NCI-H446 (cell line): Measurements from ENCODE around the gene MTAP.

Source experiments
- DNase-seq, 2 experiments: peaks; one replicate each; lab custom pipeline; 2025; lab: John Stamatoyannopoulos, UW

MTAP gene

DNA sequence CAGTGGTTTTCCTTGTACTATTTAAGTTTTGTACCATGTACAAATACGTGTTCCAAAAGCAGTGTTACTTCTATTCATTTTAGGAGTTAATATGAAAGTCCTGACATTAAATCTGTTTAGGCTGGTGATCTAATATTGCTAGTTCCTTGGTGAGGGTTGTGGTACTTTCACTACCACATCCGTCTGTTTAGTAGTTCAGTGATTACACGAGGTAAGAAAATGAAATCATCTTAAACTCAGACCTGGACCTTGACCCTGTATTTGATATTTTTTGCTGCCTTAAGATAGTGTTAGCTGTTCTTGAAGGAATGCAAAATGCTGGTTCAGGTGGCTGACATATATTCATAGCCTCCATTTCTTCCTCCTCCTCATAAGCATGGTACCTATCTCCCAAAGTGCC, 50.3 kb downstream of the MTAP start:
- DNase-seq = no peak

DNA sequence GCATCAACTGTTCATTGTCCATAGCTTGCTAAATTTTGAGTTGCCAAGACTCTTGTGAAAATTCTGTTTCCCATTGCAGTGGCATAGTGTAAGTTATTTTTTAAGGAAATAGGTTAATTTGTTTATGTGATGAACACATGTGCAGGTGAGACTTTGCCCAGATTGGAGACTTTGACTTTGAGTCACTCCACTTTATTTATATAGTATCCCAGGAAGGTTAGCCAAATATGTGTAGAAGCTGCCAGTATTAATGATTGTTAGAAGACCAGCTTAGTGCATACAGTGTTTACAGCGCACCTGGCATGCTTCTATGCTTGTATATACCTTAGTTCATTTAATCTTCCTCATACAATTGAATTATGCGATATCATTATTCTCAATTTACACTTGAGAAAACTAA, 51.0 kb downstream of the MTAP start:
- no peak for DNase-seq

DNA sequence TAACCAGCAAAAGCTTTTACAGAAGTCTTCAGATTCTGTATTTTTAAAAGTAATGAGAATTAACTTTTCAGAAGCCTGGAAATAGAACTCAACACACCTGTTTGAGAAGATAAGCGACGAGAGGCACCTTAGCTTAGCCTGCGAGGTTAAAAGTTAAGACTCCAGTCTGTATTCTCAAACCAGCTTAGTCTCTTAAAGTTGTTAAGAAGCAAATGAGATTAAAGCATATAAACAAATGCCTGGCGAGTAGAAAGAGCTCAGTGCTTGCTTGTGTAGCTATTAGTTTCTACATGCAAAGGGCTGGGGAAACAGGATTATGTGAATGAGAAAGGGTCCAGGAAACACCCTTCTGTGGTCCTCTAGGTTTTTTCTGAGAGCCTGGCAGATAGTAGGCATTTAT, 51.7 kb downstream of the MTAP start:
- no peak for DNase-seq

DNA sequence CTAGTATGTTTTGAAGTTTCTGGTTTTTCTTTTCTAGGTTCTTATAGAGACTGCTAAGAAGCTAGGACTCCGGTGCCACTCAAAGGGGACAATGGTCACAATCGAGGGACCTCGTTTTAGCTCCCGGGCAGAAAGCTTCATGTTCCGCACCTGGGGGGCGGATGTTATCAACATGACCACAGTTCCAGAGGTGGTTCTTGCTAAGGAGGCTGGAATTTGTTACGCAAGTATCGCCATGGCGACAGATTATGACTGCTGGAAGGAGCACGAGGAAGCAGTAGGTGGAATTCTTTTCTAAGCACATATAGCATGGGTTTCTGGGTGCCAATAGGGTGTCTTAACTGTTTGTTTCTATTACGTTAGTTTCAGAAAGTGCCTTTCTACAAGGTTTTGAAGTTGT, 52.2 kb downstream of the MTAP start:
- DNase-seq = no peak

DNA sequence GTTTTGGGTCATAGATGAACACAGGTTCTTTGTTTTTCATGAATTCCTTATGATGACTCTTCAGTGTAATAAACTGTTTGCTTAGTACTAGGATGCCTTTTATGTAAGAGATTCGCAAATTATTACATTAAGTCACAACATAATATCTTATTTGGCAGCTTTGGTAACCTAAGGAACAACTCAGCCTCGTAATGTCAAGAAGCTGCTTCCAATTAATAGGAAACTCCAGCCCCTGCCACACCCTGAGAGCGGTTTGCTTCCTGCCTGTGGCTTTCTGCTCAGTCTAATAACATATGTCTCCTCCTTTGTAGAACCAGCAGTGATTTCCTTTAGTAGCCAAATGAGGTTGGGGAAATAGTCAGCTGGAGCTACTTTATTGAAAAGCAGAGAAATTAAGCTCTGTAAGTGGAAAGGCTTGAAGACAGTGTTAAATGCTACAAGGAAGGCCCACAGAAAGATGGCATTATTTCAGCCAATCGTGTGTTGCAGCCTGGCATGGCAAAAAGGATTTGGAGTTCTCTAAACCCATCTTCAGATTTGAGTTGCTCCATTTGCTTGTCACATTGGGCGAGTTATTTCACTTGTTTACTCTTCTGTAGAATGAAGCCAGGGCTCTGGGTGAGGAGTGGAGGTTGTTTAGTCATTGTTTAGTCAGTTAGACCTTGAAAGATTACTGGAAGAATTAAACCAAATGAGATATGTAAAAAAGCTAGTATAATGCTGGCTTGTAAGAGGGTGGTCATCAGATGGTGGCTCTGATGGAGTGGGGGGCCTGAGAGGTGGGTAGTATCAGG, 54.1 kb downstream of the MTAP start:
- DNase-seq = no peak

DNA sequence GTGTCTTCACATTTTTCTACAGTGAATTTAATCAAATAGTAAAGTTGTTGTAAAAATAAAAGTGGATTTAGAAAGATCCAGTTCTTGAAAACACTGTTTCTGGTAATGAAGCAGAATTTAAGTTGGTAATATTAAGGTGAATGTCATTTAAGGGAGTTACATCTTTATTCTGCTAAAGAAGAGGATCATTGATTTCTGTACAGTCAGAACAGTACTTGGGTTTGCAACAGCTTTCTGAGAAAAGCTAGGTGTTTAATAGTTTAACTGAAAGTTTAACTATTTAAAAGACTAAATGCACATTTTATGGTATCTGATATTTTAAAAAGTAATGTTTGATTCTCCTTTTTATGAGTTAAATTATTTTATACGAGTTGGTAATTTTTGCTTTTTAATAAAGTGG, 60.4 kb downstream of the MTAP start:
- no peak for DNase-seq

DNA sequence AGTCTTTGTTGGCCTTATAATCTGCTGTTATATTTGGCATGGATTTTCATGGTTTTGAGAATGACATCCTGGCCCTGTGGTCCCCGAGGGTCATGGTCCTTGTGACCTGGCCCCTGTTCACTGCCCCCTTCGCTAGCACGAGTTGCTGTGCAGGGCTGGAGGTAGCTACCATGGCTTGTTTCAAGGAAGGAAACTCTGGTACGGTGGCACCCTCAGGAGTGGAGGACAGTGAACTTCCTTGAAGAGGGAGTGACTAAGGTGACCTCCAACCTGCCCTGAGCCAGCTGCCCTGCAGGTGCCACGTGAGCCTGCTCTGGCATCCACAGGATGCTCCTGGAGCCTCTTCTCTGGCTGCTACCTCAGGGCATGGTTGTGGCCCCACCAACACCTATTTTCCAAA, 62.1 kb downstream of the MTAP start:
- DNase-seq = no peak

DNA sequence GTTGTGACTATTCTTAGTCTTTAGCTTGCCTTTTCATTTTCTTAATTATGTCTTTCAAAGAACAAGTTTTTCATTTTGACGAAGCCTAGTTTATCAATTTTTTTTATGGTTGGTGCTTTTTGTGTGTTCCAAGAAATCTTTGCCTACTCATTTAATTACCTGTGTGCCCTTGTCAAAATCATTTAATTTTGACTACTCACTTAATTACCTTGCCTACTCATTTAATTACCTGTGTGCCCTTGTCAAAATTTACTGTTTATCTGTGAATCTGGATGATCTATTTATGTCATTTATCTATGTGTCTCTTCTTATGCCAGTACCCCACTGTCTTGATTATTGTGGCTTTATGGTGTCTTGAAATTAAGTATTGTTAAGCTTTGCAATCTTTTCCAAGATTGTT, 63.9 kb downstream of the MTAP start:
- no peak for DNase-seq

DNA sequence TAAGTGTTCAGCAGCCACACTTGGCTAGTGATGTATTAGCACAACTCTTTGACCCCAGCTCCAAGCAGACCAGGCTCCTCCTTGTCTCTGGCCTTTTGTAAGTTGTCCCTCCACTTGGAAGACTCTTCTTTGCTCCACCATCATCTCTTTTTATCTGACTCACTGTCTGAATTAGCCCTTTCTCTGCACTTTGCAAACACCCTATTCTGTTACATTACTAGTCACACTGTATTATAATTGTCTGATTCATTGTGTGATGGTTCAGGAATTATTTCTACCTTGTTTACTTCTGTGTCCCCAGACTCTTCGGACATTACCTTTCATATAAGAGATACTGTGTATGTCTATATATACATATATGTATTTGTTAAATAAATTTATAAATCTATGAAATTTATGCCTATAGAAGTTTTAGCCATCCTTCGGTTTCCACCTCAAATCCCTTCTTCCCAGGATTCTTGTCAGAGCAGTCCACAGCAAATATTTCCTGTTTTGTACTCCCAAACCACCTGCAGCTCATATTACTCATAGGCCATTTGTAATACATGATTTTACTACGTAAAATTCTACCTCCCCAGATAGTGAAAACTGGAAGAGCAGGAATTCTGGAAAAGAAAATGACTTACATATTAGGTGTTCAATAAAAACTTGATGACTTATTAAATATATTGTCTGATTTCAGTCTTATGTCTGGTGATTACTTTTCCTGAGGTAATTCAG, 69.0 kb downstream of the MTAP start:
- DNase-seq = no peak

DNA sequence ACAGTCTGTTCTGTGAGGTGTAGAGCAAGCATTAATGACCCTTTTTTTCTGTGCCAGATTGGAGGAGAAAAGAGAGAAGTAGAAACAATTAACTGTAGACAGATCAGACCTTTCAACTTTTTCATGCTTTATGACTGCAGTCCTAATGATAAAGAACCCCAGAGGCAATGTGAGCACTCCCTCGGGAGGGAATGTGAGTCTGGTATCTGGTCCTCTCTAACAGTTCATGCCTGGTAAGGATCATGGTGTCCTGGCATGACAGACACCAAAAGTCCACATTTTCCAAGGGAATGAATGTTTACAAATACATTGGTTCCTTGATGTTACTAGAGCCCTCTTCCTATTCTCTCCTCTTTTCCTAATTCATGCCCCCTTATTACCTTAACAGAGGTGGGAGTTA, 70.3 kb downstream of the MTAP start:
- no peak for DNase-seq

DNA sequence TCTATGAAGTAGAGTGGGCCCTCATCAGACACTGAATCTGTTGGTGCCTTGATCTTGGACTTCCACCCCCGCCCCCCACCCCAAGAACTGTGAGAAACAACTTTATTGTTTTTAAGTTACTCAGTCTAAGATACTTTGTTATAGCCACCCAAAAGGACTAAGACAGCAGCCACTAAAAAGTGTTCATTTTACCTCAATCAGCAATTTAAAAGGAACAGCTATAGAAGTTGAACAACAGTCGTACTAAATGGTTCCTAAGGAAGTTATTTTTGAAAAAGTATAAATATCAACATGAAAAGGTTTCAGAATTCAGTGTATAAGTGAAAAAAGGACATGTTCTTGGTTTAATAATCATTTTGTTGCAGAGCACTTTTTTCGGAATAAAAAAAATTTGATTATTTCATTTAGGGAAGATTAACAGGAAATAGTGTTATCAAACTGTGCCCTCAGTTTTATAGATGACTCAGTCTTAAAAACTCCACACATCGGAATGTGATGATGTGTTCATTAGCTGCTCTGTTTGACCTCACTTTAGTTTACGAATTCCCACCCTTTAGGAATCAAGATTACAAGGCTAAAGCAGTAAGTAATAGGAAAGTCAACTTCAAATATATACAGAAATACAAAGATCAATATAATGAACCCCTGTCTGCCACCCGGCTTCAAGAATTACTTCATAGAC, 71.2 kb downstream of the MTAP start:
- DNase-seq = no peak

DNA sequence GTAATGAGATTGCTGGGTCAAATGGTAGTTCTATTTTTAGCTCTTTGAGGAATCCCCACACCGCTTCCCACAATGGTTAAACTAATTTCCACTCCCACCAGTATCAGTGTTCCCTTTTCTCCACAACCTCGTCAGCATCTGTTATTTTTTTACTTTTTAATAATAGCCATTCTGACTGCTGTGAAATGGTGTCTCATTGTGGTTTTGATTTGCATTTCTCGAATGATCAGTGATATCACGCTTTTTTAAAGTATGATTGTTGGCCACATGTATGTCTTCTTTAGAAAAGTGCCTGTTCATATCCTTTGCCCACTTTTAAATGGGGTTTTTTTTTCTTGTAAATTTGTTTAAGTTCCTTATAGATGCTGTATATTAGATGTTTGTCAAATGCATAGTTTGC, 73.5 kb downstream of the MTAP start:
- DNase-seq = no peak

DNA sequence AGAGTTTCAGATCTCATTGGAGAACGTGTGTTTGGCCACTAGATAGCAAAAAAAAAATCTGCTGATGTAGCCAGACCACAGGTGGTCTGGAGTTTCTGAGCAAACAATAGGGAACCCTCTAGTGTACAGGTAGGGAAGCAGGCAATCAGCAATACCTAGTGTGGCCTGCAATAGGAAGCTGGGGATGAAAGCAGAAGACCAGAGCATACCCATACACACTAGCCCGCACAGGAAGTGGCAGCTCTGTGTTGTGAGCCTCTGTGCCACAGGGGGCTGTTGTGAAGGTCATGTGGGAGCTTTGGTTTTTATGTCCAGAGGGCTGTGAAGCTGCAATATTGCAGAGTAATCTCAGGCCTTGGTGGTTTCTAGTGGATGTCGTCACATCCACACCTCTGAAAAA, 81.2 kb downstream of the MTAP start:
- no peak for DNase-seq

DNA sequence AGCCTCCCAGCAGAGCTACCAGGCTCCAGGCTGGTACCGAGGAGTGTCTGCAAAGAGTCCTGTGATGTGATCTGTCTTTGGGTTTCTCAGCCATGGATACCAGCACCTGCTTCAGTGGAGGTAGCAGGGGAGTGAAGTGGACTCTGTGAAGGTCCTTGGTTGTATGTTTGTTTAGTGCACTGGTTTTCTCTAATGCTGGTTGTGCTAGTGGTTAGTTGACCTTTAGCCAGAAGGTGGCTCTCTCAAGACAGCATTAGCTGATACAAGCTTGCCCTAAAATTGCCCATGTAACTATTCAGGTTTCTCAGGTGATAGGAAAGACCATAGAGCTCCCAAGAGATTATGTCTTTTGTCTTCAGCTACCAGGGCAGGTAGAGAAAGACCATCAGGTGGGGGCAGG, 87.2 kb downstream of the MTAP start:
- DNase-seq = no peak

DNA sequence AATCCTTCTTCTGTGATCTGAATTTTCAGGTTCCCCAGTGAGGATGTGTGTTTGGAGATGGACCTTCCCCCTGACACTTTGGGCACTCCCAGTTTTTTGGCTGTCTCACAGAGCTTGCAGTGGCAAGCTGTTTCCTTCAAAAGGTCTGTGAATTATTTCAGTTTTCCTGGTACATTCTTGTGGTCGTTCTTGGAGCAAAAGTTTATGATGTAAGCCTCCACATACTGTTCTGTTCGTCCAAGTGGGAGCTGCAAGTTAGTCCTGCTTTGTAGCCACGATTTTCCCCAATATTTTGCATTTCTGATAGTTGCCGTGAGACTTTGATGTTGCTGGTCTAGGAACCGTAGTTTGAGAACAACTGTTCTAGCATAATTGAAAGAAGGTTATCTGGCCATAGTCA, 88.3 kb downstream of the MTAP start:
- DNase-seq = no peak

DNA sequence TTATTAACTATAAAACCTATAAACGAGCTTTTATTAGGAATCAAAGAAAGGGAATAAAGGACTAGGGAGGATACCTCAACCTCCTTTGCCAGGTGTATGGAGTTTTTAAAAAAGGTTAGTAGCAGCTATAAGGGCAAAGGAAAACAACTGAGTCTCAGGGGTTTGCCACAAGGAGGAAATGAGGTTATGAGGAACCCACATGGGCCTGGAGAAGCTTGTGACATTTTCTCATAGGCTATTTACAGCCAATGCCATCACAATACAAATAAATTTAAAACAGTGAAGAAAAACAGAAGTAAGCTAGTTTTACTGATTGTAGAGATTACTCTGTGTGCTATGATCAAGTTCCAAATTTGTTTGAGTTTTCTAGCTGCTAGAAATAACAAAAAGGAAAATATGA, 99.1 kb downstream of the MTAP start:
- no peak for DNase-seq

DNA sequence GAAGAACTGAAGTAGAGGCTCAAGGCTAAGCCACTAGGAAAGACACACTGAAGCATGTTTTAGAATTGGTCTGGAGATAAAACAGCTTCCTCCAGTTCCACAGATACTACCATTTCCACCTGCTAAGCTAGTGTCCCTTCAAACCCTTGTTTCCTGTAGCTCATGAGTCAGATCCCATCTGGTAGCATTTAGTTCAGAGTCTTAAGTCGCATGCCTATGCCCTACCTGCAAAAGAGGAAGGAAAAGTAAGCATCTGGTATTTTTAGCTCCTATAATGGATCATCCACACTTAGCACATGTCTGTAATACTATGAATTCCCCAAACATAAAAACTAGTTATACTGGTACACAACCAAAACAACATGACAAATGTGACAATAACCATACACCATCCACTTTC, 99.7 kb downstream of the MTAP start:
- no peak for DNase-seq

DNA sequence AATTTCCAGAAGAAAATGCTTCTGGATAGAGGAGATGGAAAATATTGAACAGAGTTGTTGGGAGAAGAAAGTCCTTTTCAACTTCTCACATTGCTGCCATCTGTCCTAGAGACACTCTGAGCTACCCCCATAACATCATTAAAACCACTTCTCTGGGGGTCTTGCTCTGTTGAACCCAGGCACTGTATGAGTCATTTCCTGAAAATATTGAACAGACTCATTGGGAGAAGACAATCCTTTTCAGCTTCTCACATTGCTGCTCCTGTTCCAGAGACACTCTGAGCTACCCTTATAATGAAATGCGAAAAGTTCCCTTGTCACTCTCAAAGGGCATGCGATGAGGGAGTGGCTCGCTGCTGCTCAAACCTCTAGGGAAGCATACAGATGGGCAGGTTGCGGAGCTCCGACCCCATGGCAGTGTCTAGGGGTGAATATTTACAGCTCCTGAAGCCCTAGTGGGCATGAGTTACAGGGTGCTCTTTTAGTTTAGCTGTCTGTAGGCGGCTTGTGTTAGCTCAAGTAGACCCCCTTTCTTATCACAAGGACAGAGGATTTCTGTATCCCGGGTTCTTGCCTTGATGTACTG, 101.0 kb downstream of the MTAP start:
- DNase-seq = no peak

DNA sequence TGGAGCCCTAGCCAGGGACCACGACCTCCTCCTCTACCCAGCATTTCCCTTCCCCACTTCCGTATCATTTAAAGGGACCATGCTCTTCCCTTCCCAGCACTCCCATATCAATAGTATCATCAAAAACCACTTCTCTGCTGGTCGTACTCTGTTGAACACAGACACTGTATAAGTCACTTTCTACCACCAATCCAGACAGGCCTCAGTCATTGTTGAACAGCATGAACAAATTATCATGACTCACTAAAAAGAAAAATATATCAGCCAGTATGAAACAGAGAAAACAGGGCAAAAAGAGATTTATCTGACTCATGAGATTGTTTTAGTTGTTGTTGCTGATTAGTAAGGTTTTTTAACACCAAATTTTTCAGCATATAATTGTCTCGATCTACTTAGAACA, 101.9 kb downstream of the MTAP start:
- DNase-seq = no peak

DNA sequence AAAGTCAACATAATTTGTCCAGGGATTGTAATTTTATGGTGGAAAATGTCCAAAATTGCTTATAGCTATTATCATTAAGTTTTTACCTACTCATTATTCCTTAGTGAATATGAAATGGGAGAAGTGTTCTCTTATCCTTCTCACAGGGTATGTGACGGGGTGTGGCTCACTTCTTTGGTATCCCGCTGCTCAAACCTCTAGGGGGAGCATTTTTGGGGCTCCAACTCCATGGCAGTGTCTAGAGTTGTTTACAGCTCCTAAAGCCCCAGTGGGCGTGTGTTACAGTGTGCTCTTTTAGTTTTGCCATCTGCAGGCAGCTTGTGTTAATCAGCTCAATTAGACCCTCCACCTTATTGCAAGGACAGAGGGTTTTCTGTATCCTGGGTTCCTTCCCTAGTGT, 102.3 kb downstream of the MTAP start:
- no peak for DNase-seq

DNA sequence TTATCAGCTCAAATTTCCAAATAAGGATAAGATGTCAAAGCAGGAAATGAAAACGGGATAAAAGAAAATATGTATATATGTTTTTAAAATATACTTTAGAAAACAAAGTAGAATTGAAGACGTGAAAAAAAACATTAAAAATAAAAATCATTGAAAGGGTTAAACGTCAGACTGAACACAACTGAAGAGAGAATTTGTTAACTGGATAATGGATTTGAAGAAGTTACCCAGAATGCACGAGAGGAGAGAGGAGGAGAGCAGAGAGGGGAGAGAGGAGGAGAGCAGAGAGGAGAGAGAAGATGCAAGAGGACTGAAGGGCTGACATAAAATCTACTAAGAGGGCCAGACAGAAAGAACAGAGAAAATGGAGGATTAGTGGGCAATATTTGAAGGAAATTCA, 103.8 kb downstream of the MTAP start:
- no peak for DNase-seq

DNA sequence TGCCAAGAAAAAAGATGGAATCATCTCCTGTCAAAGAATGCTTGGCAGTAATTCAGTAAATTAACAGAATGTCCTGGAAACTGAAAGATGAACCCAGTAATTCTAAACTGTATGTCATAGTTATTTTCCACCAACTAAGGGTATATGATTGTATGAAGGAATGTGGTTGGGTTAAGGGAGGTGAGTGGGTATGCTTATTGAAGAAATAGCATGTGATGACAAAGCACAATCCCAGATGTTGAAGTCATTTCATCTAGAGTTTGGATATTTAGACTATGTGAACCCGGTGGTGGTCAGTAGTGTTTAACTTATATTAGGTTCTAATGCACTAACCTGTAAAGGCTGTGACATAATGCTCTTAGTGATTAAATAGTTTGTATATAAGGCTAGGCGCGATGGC, 104.4 kb downstream of the MTAP start:
- DNase-seq = no peak
